HG03135 (cell line): Measurements from ENCODE around the gene APBB3.
A peak's percentile ranks its signal among the peaks of the same experiment; 100 is the strongest.

Experiments used
- ATAC-seq: cut with Tn5 transposase; IDR thresholded peaks from one replicate; pipeline ENCODE4 v1.9.1; 2021; ENCODE audit warnings: mild to moderate bottlenecking, moderate library complexity; ENCODE audit not compliant: unreplicated experiment

Gene APBB3

GRCh38 chr5:140555747-140556312, 8.6 kb downstream of the APBB3 start:
- ATAC-seq = no peak

GRCh38 chr5:140554454-140554853, 9.9 kb downstream of the APBB3 start:
- ATAC-seq = no peak

GRCh38 chr5:140553657-140554056, 10.7 kb downstream of the APBB3 start:
- no peak for ATAC-seq

- no peak for ATAC-seq
These were observed 12.5 kb downstream of the APBB3 start for GRCh38 chr5:140551872-140552271.

GRCh38 chr5:140550147-140551079, 14.0 kb downstream of the APBB3 start:
- ATAC-seq = no peak

GRCh38 chr5:140549237-140550144, 14.9 kb downstream of the APBB3 start:
- ATAC-seq = no peak

- ATAC-seq = no peak
These were observed 15.6 kb downstream of the APBB3 start for GRCh38 chr5:140548791-140549190.

GRCh38 chr5:140548300-140548688, 16.1 kb downstream of the APBB3 start:
- no peak for ATAC-seq

- peak; percentile 99 for ATAC-seq
These were observed 16.7 kb downstream of the APBB3 start, which contains the start of gene EIF4EBP3 for GRCh38 chr5:140547508-140548299. Gene EIF4EBP3, plus strand, starts transcription at chr5:140547662. Its CDS starts 76 bp downstream, at chr5:140547738.

GRCh38 chr5:140546851-140547507, 17.4 kb downstream of the APBB3 start:
- ATAC-seq = no peak

- no peak for ATAC-seq
These were observed 18.8 kb downstream of the APBB3 start for GRCh38 chr5:140545606-140546005.

- ATAC-seq = no peak
These were observed 19.4 kb downstream of the APBB3 start for GRCh38 chr5:140544986-140545385.

- ATAC-seq = no peak
These were observed 21.4 kb downstream of the APBB3 start for GRCh38 chr5:140542972-140543371.

GRCh38 chr5:140540227-140540626, 24.2 kb downstream of the APBB3 start:
- ATAC-seq = no peak

GRCh38 chr5:140524003-140524402, 40.4 kb downstream of the APBB3 start:
- no peak for ATAC-seq

GRCh38 chr5:140513124-140513523, 51.3 kb downstream of the APBB3 start:
- ATAC-seq = no peak

- no peak for ATAC-seq
These were observed 54.5 kb downstream of the APBB3 start for GRCh38 chr5:140509898-140510297.
